Activated naive CD8-positive, alpha-beta T cell treated with anti-CD3 and anti-CD28 coated beads for 36 hours (primary cell): ENCODE data around the gene STK10. TPM values are rescaled to one million over a fixed set of nuclear protein-coding genes. Genes with fewer than 3 reads are reported as not detected.

ENCODE experiments used
- DNase-seq: peaks from one replicate; pipeline ENCODE4 v3.0.0; 2021
- H3K27ac Mint-ChIP-seq: one replicate; pipeline ENCODE4 v1.8.0; 2022; ENCODE audit warnings: mild to moderate bottlenecking, moderate library complexity, mixed read lengths
- H3K27me3 Mint-ChIP-seq: one replicate; pipeline ENCODE4 v1.8.0; 2022; ENCODE audit warnings: mild to moderate bottlenecking, mixed read lengths
- H3K36me3 Mint-ChIP-seq: one replicate; pipeline ENCODE4 v1.8.0; 2021; ENCODE audit warnings: mild to moderate bottlenecking, mixed read lengths
- H3K4me1 Mint-ChIP-seq: one replicate; pipeline ENCODE4 v1.8.0; 2021; ENCODE audit warnings: mixed read lengths
- H3K4me3 Mint-ChIP-seq: one replicate; pipeline ENCODE4 v1.8.0; 2022; ENCODE audit warnings: mild to moderate bottlenecking, moderate library complexity, mixed read lengths
- H3K9me3 Mint-ChIP-seq: one replicate; pipeline ENCODE4 v1.8.0; 2022; ENCODE audit warnings: mixed read lengths
- total RNA-seq, 2 experiments: library from RNA; stranded (reverse); gene quantifications; one replicate each; pipeline ENCODE4 v1.2.3, GENCODE V29; 2021

The STK10 gene
- total RNA-seq, 2 experiments from 2014 or later: 83.7 to 93.2 TPM

DNA sequence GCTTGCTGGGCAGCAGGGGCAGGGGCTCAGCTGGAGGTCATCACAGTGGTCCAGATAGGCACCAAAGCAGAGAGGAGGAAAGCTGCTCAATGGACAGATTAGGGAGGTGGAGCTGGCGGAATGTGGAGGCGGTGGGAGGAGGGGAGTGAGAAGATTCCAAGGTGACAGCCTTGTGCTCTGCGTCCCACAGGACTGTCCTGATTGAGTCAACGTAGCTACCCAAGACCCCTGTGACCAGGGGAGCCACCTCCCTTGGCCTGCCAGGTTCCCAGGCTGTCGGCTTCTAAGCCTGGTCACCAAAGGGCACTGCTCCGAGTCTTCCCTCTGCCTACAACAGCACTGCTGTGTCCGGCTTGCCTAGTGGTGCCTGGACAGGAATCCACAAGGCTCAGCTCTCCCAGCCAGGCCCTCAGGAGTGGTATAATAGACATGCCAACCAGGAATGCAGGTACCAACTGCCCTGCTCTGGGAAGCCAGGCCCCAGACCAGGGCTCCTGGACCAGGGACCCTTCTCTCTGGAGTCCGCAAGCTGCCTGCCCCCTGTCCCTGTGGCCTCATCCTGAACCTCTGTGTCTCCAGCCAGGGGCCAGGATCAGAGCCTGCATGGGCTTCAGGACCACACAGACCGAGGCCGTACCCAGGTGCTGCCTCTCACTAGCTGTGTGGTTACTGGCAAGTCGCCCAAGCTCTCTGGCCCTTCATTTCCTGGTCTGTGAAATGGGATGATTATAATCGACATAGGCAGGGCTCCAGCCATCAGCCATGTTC is 67.9 kb downstream of the STK10 start:
- Mint-ChIP-seq H3K27ac (peak overlapping the region; percentile 21), H3K4me1 (peaks cover 32% of the 10 kb centered on the region), H3K4me3 (no peak overlapping the region), H3K9me3 (no peaks in the 10 kb centered on the region), H3K27me3 (no peaks in the 10 kb centered on the region), H3K36me3 (peaks cover 45% of the 10 kb centered on the region)
- DNase-seq: no peak

DNA sequence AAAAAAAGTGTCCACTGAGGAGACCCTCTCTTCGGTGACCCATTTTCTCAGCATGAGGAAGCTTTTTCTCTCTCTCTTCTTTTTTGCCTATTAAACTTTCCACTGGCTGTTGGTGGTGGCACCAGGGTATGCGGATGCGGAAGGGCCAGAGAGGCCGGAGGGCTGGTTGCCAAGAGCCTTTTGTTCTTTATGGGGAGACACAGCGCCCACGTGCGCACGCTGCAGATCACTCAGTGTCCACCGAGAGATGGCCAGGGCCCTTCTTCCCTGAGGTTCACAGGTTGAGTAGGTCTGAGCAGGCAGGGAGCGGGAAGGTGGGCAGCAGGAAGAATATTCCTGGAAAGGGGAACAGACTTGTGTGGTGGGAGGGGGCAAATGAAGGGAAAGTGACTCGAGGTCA is 69.1 kb downstream of the STK10 start:
- Mint-ChIP-seq H3K27me3 (no peaks in the 10 kb centered on the region), H3K36me3 (peaks cover 42% of the 10 kb centered on the region)

DNA sequence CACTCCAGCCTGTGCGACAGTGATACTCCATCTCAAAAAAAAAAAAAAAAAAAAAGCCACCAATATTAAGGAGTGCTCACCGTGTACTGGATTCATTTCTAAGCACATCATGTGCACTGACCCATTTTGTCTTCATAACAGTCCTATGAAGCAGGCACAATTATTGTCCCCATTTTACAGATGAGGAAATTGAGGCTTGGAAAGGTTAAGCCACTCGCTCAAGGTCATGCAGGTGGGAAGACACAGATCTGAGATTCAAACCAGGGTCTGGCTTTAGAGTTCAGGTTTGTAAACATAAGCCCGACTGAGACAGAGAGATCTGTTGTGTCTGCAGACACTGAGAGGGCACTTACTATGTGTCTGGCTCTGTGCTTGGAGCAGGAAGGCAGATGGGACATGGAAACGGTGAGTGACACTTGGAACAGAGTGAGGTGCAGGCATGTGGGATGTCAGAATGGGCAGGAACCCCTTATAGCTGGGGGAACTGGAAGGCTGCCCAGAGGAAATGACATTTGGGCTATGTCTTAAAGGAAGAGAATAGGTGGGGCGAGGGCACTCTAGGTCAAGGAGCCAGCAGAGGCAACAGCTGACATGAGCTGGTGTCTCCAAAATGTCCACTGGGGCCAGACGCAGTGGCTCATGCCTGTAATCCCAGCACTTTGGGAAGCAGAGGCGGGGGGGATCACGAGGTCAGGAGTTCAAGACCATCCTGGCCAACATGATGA is 69.9 kb downstream of the STK10 start:
- Mint-ChIP-seq H3K27me3 (no peaks in the 10 kb centered on the region), H3K36me3 (peaks cover 46% of the 10 kb centered on the region), H3K9me3 (peaks cover 3% of the 10 kb centered on the region), H3K4me1 (peaks cover 48% of the 10 kb centered on the region), H3K27ac (peak overlapping the region; percentile 34), H3K4me3 (no peak overlapping the region)
- DNase-seq: no peak

More for the DNA sequence above, 69.1 kb downstream of the STK10 start:
- Mint-ChIP-seq H3K4me3 (peak overlapping the region; percentile 18), H3K4me1 (peaks cover 40% of the 10 kb centered on the region), H3K27ac (peak overlapping the region; percentile 34), H3K9me3 (peaks cover 3% of the 10 kb centered on the region)
- DNase-seq: no peak

DNA sequence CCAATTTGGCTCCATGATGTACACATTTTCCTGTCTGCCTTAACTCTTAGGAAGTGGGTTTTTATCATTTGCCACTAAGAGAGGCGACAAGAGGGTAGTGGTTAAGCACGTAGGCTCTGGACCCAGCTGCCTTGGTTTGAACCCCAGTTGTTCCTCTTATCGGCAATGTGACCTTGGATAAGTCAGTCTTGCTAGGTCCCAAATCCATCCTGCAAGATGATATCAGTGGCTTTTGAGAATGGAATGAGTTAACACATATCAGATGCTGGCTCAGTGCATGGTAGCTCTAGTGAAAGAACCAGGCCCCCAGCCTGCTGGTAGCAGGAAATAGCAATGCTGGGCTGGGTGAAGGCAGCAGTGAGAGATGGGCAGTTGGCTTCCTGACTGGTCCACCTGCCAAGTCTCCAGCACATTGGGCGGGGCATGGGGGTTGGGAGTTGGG is 72.5 kb downstream of the STK10 start:
- H3K36me3 Mint-ChIP-seq: peaks cover 52% of the 10 kb centered on the region
- peak overlapping the region; percentile 97 for H3K27ac Mint-ChIP-seq

GRCh38 chr5:172114875-172115422 is 73.1 kb downstream of the STK10 start:
- DNase-seq: peak; percentile 91
- H3K9me3 Mint-ChIP-seq: peaks cover 3% of the 10 kb centered on the region
- peak overlapping the region; percentile 85 for H3K4me3 Mint-ChIP-seq
- peaks cover 68% of the 10 kb centered on the region for H3K4me1 Mint-ChIP-seq
- no peaks in the 10 kb centered on the region for H3K27me3 Mint-ChIP-seq
- H3K27ac Mint-ChIP-seq: peak overlapping the region; percentile 97
- H3K36me3 Mint-ChIP-seq: peaks cover 57% of the 10 kb centered on the region

More for the DNA sequence above, 72.5 kb downstream of the STK10 start:
- Mint-ChIP-seq H3K27me3 (no peaks in the 10 kb centered on the region), H3K9me3 (peaks cover 3% of the 10 kb centered on the region), H3K4me3 (peak overlapping the region; percentile 85), H3K4me1 (peaks cover 65% of the 10 kb centered on the region)
- no peak for DNase-seq

DNA sequence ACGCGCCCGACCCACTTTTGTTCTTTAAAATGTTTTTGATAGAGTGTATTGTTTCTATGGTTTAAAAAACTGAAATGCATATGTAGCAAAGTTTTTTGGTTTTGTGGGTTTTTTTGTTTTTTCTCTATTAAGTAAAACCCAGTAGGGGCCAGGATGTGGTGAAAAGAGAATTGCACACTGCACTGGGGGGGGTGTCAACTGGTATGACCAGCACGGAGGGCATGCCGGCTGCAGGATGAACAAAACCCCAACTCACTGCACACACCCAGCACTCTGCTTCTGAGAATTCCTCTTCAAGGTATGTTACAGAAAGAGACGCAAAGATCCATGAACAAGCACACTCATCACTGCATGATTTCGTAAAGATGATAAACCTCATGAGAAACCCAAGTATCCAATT is 75.0 kb downstream of the STK10 start:
- Mint-ChIP-seq H3K9me3 (peaks cover 3% of the 10 kb centered on the region), H3K27me3 (no peaks in the 10 kb centered on the region), H3K4me1 (peaks cover 75% of the 10 kb centered on the region), H3K4me3 (peak overlapping the region; percentile 70), H3K36me3 (peaks cover 59% of the 10 kb centered on the region), H3K27ac (peak overlapping the region; percentile 93)
- peak; percentile 80 for DNase-seq

DNA sequence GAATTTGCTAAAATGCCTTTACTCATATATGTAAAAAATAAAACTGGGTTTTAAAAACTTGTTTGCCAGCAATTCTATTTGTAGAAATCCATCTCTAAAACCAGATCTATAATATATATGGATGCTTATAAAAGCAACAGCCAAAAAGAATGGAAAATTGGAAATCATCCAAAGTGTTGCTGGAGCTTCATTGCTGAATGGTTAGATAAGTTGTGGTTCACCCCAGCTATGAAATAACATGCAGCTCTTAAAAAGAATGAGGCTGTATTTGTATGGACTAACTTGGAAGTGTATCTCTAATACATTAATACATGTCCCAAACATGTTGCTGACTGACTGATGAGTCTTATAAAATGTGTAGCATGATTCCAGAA is 76.2 kb downstream of the STK10 start:
- no peaks in the 10 kb centered on the region for H3K27me3 Mint-ChIP-seq
- peak overlapping the region; percentile 93 for H3K27ac Mint-ChIP-seq
- peaks cover 56% of the 10 kb centered on the region for H3K36me3 Mint-ChIP-seq
- H3K9me3 Mint-ChIP-seq: peaks cover 3% of the 10 kb centered on the region
- H3K4me3 Mint-ChIP-seq: peak overlapping the region; percentile 70
- peaks cover 85% of the 10 kb centered on the region for H3K4me1 Mint-ChIP-seq
- DNase-seq: no peak

DNA sequence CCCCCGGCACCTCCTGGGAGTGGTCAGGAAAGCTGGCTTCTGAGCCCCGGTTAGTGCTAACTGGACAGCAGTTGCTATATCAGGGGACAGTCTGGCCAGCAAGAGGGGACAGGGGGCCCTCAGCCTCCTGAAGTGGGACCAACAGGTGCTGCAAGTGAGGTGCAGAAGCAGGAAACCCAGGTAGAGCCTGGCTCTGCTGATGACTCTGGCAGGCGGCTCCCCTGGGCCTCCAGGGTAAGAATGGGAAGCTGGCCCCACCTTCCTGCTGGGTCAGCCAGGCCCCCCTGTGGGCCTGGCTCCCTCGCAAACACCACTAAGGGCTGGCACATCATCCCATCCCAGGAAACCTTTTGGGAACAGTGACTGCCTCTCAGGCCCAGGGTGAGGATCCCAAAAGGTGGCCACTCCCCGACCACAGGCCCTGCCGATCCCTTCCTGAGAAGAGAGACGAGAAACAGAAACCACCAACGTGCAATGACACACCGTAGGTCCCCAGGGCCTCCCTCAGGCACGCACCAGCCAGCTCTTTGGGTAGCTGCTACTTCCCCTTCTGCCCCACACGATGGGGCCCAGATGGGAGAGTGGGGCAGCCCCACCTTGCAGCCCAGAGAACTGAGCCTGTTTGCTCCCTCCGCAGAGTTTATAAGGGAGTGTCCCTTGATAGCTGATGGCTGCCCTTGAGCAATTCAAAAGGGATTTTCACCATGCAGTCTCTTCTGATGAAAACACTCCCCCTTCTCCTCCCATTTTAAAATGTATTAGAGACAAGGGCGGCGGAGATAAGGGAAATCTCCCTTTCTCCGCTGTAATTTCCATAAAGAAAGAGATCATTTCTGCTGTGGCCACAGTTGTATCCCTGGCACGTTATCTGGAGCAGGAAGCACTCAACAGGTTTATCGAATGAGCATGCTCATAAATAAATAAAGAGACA is 76.8 kb downstream of the STK10 start:
- Mint-ChIP-seq H3K4me3 (peak overlapping the region; percentile 70), H3K36me3 (peaks cover 51% of the 10 kb centered on the region), H3K9me3 (peaks cover 3% of the 10 kb centered on the region), H3K27ac (peak overlapping the region; percentile 93), H3K27me3 (no peaks in the 10 kb centered on the region), H3K4me1 (peaks cover 84% of the 10 kb centered on the region)
- DNase-seq: peak; percentile 91

DNA sequence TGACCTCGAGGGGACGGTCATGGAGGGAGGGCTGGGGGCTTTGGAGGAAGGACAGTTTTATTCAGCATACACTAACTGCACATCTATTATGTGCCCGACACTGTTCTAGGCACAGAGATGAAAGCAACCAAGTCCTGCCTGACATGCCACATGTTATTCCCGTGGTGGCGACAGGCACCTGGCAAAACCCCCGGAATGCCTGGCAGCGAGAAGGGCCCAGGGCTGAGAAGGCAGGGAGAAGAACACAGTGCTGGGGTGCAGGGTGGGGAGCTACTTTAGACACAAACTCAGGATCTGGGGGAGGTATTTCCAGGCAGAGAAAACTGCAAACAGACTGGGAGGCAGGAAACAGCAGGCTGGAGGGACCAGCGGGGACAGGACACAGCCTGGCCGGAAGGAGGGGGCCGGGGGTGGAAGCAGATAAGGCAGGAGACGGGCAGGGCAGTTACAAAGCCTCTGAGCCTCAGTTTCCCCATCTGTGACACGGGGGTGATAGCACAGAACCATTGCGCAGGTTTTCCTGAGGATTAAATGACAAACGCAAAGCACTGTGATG is 77.7 kb downstream of the STK10 start:
- no peak for DNase-seq
- H3K27me3 Mint-ChIP-seq: no peaks in the 10 kb centered on the region
- peaks cover 49% of the 10 kb centered on the region for H3K36me3 Mint-ChIP-seq
- peaks cover 77% of the 10 kb centered on the region for H3K4me1 Mint-ChIP-seq
- peak overlapping the region; percentile 93 for H3K27ac Mint-ChIP-seq
- H3K4me3 Mint-ChIP-seq: no peak overlapping the region
- H3K9me3 Mint-ChIP-seq: peaks cover 3% of the 10 kb centered on the region

GRCh38 chr5:172109749-172110148 is 78.3 kb downstream of the STK10 start:
- no peak for DNase-seq
- H3K36me3 Mint-ChIP-seq: peaks cover 45% of the 10 kb centered on the region
- no peaks in the 10 kb centered on the region for H3K27me3 Mint-ChIP-seq
- H3K4me1 Mint-ChIP-seq: peaks cover 72% of the 10 kb centered on the region
- peak overlapping the region; percentile 93 for H3K27ac Mint-ChIP-seq
- H3K4me3 Mint-ChIP-seq: peak overlapping the region; percentile 42
- peaks cover under 1% of the 10 kb centered on the region for H3K9me3 Mint-ChIP-seq

DNA sequence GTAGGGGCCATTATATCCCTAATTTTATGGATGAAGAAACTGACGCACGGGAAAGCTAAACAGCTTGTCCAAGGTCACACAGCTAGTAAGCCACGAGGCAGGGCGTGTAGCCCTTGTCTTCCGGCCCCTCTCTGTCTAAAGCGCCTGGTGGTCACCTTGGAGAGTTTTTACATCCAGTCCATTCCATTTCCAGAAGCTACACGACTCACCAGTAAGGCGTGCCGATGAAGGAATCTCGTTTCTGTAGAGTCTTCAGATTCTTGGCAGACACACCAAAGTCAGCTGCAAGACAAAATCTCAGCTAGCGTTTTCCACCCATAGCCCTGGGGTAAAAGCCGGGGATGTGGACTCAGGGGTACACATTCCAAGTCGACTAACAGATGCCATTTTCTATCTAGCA is 80.5 kb downstream of the STK10 start:
- Mint-ChIP-seq H3K27ac (peak overlapping the region; percentile 48), H3K9me3 (no peaks in the 10 kb centered on the region), H3K4me1 (peaks cover 58% of the 10 kb centered on the region), H3K4me3 (no peak overlapping the region), H3K36me3 (peaks cover 40% of the 10 kb centered on the region), H3K27me3 (no peaks in the 10 kb centered on the region)
- DNase-seq: no peak

- Mint-ChIP-seq H3K4me3 (peak overlapping the region; percentile 29), H3K36me3 (peaks cover 39% of the 10 kb centered on the region), H3K27ac (peak overlapping the region; percentile 82), H3K4me1 (peaks cover 54% of the 10 kb centered on the region), H3K27me3 (no peaks in the 10 kb centered on the region), H3K9me3 (no peaks in the 10 kb centered on the region)
- DNase-seq: peak; percentile 53
These were observed 81.3 kb downstream of the STK10 start for GRCh38 chr5:172106511-172107356.

GRCh38 chr5:172105811-172106210 is 82.2 kb downstream of the STK10 start:
- H3K36me3 Mint-ChIP-seq: peaks cover 39% of the 10 kb centered on the region
- no peaks in the 10 kb centered on the region for H3K27me3 Mint-ChIP-seq
- DNase-seq: no peak

More at GRCh38 chr5:172105811-172106210, 82.2 kb downstream of the STK10 start:
- Mint-ChIP-seq H3K4me1 (peaks cover 50% of the 10 kb centered on the region), H3K9me3 (no peaks in the 10 kb centered on the region), H3K4me3 (no peak overlapping the region), H3K27ac (no peak overlapping the region)
